ENCODE results near the gene MAML2. TPM values are rescaled to one million over a fixed set of nuclear protein-coding genes. Genes with fewer than 3 reads are reported as not detected.

MAML2 gene
- total RNA-seq, 1 experiment from 2014 or later, result 2.7 TPM

DNA sequence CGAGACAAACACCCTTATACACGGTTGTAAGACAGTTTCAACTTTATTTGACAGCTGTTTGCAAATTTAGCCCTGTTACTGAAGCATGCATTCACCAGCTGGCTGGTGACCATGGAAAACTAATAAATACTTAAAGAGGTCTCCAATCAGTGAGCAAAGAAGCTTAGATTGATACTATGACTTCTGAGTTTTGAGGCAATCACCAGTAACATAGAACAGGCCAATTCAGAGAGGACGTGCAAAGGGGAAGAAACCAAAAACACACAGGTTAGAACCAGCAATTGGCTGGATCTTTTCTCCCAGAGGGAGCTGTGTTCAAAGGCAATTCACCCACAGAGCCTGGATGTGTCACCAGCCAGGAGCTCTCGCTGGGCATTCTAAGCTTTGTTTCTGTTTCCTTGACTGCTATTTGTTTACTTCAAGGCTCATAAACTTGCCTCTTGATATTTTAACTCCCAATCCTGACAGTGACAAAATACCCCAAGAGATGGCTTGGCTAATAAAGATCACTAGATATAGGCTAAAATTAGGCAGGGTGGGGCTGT, 305.5 kb downstream of the MAML2 start:
- no peak overlapping the region for H4K5ac ChIP-seq (ENCODE audit: insufficient read length, low read depth, low read length)
- no peaks in the 10 kb centered on the region for H3K27me3 ChIP-seq (ENCODE audit: insufficient read depth, low read length)
- Mint-ChIP-seq H3K4me1 (peaks cover 4 to 23% of the 10 kb centered on the region in 2 experiments), H3K36me3 (ENCODE audit: insufficient read depth in 1 of 3, low read depth in 3 of 3) (peaks cover 0 to 2% (median 0%) of the 10 kb centered on the region in 3 experiments; a peak in 2 of 7 replicates), H3K27ac (no peak overlapping the region), H3K9me3 (0 out of 5 replicates have a peak, but pooled peaks cover 0 to 2% of the 10 kb centered on the region in 2 experiments), H3K27me3 (ENCODE audit: low read depth) (no peaks in the 10 kb centered on the region; the same call in none of the 2 replicates), H3K4me3 (no peak overlapping the region)
- DNase-seq, result no peak
- TF ChIP-seq, protein P1, sequence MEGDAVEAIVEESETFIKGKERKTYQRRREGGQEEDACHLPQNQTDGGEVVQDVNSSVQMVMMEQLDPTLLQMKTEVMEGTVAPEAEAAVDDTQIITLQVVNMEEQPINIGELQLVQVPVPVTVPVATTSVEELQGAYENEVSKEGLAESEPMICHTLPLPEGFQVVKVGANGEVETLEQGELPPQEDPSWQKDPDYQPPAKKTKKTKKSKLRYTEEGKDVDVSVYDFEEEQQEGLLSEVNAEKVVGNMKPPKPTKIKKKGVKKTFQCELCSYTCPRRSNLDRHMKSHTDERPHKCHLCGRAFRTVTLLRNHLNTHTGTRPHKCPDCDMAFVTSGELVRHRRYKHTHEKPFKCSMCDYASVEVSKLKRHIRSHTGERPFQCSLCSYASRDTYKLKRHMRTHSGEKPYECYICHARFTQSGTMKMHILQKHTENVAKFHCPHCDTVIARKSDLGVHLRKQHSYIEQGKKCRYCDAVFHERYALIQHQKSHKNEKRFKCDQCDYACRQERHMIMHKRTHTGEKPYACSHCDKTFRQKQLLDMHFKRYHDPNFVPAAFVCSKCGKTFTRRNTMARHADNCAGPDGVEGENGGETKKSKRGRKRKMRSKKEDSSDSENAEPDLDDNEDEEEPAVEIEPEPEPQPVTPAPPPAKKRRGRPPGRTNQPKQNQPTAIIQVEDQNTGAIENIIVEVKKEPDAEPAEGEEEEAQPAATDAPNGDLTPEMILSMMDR (conservative IDR thresholded peaks at IDR 0.05), result no peak
- no peak overlapping the region for H3K23ac ChIP-seq (ENCODE audit: insufficient read length, low read depth, low read length)
- no peak overlapping the region for H3K27ac ChIP-seq (ENCODE audit: insufficient read length, low read depth, low read length)
- H3K4me1 ChIP-seq (ENCODE audit: insufficient read depth, low read length), result 0 out of 2 replicates have a peak, but pooled peaks cover 3% of the 10 kb centered on the region
- H2BK12ac ChIP-seq (ENCODE audit: insufficient read length, low read depth, low read length), result no peak overlapping the region
- H3K23me2 ChIP-seq (ENCODE audit: insufficient read length, low read depth, low read length, poor library complexity, severe bottlenecking), result no peaks in the 10 kb centered on the region
- H3T11ph ChIP-seq (ENCODE audit: low read length), result no peak overlapping the region
- no peak overlapping the region for H2BK20ac ChIP-seq (ENCODE audit: low read depth, low read length, poor library complexity, severe bottlenecking)
- no peaks in the 10 kb centered on the region for H3K79me2 ChIP-seq (ENCODE audit: insufficient read depth, low read length)
- no peak overlapping the region for H4K91ac ChIP-seq (ENCODE audit: insufficient read length, low read depth, low read length)
- no peak overlapping the region for H3K4me2 ChIP-seq (ENCODE audit: insufficient read depth, insufficient read length, low read length)
- H2BK120ac ChIP-seq (ENCODE audit: low read depth, low read length, poor library complexity, severe bottlenecking), result no peak overlapping the region
- H3K9ac ChIP-seq (ENCODE audit: extremely low read depth, insufficient read length, low read length), result no peak overlapping the region
- no peak overlapping the region for H3K4ac ChIP-seq (ENCODE audit: low read depth, low read length)
- H3K14ac ChIP-seq (ENCODE audit: insufficient read depth, low read length), result no peak overlapping the region; the same call in 1 of the 2 replicates
- no peak overlapping the region for H3K56ac ChIP-seq (ENCODE audit: insufficient read length, low read depth, low read length)
- H3K18ac ChIP-seq (ENCODE audit: insufficient read length, low read depth, low read length), result no peak overlapping the region
- H2AK5ac ChIP-seq (ENCODE audit: insufficient read length, low read length), result no peak overlapping the region
- no peaks in the 10 kb centered on the region for H3K9me3 ChIP-seq (ENCODE audit: control insufficient read depth, low read depth, low read length)
- WGBS (ENCODE audit: extremely low coverage, insufficient read length, low lambda C conversion rate), result no CpG with 5 or more reads among the region's 4 CpGs
- H4K20me1 ChIP-seq (ENCODE audit: control insufficient read depth, insufficient read depth, insufficient read length), result no peaks in the 10 kb centered on the region
- H2BK15ac ChIP-seq (ENCODE audit: low read depth, low read length), result no peak overlapping the region
- no peak overlapping the region for H2BK5ac ChIP-seq (ENCODE audit: insufficient read length, low read length)
- H3K79me1 ChIP-seq (ENCODE audit: insufficient read depth, low read depth, low read length, poor library complexity, severe bottlenecking), result no peaks in the 10 kb centered on the region
- H4K8ac ChIP-seq (replicated peaks; ENCODE audit: insufficient read length, low read depth, low read length), result no peak overlapping the region
- H2AFZ ChIP-seq (ENCODE audit: low read length), result no peak overlapping the region
